LNCAP (cell line): Measurements from ENCODE around the gene WASF3.
A peak's percentile ranks its signal among the peaks of the same experiment; 100 is the strongest.

Experiments
- TF ChIP-seq, protein P1 (sequence below): fragments of 450-650 bp; IDR thresholded peaks from 2 replicates; pipeline ENCODE4 v1.5.1; 2017; ENCODE audit warnings: mild to moderate bottlenecking

WASF3 gene

DNA sequence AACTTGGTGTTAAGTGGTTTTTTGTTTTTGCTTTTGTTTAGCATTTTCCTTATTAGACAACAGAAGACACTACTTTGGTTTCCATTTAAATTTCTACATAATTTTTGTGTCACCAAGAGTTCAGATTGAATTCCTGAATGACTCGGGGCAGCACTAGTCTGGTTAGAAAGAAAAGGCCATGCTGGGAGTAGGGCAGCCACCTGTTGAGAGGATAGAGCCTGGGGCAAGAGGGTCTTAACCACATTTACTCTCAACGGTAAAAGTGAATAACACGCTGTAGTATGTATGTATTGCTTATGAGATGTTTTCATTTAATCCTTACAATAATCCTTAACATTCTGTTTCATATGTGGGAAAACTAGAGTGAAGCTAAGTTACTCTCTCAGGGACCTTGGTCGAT, 131.5 kb downstream of the WASF3 start:
- TF ChIP-seq, protein P1, sequence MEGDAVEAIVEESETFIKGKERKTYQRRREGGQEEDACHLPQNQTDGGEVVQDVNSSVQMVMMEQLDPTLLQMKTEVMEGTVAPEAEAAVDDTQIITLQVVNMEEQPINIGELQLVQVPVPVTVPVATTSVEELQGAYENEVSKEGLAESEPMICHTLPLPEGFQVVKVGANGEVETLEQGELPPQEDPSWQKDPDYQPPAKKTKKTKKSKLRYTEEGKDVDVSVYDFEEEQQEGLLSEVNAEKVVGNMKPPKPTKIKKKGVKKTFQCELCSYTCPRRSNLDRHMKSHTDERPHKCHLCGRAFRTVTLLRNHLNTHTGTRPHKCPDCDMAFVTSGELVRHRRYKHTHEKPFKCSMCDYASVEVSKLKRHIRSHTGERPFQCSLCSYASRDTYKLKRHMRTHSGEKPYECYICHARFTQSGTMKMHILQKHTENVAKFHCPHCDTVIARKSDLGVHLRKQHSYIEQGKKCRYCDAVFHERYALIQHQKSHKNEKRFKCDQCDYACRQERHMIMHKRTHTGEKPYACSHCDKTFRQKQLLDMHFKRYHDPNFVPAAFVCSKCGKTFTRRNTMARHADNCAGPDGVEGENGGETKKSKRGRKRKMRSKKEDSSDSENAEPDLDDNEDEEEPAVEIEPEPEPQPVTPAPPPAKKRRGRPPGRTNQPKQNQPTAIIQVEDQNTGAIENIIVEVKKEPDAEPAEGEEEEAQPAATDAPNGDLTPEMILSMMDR: no peak

DNA sequence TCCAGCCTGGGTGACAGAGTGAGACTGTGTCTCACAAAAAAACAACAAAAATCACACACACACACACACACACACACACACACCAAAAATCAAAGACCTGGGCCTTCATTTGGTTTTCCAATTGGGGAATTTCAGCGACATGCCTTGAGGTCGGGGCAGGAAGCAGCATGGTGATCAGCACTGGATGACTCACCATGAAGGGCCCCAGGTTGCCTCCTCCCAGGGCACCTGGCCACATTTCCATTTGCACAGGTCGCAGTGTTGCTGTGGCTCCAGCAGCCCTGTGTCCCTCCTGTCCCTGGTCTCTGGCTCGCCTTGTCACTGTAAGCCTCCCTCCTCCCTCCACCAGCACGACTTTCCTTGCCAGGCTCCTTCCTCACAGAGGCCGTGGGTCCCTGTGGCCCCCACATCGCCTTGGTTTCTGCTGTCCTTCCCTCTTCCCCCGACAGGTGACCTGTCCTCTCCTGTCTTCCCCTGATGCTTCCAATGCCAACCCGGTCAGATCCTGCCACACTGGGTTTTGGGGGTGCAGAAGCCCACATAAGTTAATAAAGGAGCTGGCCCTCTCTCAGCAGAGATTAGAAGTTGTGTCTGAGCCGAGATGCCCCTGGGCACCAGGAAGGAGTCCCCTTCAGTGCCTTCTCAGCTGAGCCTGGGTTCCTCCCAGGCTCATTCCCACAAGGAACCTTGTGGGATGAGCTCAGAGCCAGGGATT, 136.4 kb downstream of the WASF3 start:
- TF ChIP-seq, protein P1: no peak

DNA sequence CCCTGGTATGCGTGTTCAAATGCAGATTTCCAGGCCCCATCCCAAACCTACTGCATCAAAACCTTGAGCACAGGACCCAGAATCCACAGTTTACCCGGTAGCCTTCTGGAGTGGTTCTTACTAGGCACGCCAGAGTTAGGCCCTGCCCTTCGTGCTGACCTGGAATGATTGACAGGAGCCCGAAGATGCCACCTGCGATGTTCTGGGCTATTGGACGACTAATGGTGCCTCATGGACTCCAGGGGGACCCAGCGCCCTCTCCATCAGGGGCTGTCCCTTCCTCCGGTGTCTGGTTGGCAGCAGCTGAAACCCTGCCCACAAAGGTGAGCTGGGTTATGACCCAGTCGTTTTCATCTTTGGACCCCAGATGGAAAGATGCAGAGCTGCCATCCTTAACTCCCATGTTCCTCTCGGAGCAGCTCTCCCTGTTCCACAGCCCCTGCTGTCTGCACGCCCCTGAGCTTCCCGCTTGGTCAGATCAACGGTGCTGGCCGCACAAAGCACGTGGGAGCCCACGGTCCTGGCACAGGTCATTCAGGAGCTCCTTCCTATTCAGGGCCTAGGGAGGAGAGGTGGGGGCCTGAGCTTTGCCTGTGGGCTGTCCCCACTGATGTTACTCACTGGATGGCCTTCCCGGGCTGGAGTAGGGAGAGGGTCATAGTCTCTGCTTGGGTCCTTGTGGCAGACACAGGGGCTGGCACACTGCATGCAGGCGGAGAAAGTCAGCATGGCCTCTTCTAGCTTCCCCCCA, 137.3 kb downstream of the WASF3 start:
- TF ChIP-seq, protein P1: no peak

DNA sequence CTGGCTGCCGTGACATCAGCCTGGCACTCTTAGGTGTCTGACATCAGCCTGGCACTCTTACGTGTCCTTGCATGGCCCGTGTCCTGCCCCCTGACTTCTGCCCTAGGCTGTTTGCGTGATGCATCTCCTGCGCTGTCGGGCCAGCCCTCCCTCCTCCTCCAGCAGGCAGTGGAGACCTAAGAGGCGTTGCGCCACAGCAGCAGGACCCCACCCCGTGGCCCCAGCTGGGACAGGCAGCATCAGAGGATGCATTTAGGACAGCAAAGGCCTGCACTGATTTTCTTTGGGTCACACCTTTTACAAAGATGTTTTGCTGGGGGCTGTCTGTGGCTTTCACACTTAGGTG, 137.8 kb downstream of the WASF3 start:
- TF ChIP-seq, protein P1: no peak

DNA sequence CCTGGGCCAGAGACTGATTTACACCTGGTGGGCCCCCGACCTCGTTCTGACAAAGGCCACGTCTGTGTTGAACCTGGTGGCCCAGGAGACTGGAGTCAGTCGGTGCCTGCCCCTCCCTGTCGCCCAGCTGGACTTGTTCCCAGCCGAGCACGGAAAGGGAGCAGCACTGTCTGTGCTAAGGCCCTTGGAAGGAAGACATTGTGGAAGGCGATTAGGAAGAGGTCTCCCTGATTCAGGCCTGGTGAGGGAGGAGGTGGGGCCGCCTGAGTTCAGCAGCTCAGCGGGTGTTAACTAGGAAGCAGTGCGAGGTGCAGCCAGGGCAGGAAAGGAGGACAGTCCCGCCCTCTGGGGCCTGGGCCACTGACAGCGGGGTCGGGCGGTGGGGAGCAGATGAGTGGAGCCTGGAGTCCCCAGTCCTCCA, 138.4 kb downstream of the WASF3 start:
- TF ChIP-seq, protein P1: no peak

DNA sequence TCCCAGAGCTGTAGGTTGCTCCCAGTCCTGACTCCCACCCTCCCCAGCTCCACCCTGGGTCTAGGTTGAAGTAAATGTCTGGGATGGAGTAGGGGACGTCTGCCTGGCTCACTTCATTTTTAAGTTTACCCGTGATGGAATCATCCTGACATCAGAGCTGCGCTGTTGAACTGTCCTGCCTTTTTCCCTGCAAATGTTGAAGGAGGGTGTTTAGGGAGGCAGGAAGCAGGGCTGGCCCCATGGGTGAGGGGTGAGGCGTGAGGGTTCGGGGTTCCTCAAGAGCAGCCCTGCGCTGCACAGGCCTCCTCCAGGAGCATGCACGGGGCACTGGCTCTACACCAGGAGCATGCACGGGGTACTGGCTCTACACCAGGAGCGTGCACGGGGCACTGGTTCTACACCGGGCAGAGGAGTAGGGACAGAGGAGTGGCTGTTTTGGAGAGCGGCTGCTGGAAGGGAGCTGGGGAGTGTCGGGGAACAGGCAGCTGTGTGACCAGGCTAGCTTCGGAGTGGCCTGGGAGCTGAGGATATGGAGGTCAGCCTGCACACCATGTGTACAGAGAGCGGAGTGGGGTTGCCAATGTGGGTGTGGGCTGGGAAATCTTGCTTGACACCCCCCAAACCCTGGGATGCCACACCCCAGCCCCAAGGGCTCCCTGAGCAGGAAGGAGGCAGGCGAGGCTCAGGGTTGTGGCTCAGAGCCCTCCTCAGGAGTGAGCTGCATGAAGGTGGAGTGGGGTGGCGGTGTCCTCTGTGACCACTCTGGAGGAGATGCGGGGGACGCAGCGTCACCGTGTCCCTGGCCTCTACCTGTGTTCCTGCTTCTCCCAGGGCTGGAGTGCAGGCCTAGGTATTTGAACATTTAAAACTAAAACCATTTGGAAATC, 139.8 kb downstream of the WASF3 start:
- TF ChIP-seq, protein P1: no peak

DNA sequence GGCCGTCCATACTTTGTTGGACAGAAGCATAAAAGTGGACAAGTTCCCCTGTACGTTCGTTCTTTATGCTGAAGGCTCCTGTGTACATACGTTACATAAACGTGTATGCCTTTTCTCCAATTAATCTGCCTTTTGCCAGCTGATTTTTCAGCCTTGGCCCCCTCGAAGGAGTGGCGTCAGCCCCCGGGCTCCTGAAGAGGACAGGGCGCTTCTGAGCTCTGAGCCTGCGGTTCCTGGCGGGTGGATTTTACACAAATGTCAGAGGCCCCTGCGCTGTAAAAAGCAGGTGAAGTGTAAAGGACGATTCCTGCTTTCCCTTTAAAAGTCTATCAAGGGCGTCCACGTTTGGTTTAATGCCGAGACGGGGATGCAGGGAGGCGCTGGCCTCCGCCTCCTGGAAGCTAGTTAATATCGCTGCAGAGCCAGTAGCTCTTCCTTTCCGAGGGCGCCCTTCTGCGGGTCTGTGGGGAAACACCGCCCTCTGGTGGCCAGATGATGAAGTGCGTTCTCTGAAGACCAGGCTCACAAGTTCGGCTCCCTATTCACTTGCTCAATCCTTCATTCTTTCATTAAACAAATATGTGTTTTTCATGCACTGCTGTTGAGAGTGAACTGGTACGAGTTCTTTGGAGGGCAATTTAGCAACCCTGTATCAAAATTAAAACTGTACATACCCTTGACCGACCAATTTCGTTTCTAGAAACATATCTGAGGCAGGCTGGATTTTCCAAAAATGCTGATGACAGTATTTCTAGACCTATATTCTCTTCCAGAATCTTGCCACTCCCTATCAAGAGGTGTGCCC, 141.1 kb downstream of the WASF3 start:
- TF ChIP-seq, protein P1: peak; percentile 82
